Mononuclear cell (primary cell): Measurements from ENCODE around the gene FLT1. TPM values are rescaled to one million over a fixed set of nuclear protein-coding genes. Genes with fewer than 3 reads are reported as not detected.

ENCODE experiments used
- H3K27me3 ChIP-seq: 2 replicates; pipeline ENCODE4 v1.6.0; 2011; ENCODE audit warnings: low read length, control low read depth; ENCODE audit not compliant: insufficient read depth
- H3K4me1 ChIP-seq: 2 replicates; pipeline ENCODE4 v1.5.1; 2011; ENCODE audit warnings: mild to moderate bottlenecking, low read length, control low read depth; ENCODE audit not compliant: insufficient read depth
- H3K4me3 ChIP-seq: 2 replicates; pipeline ENCODE4 v1.5.1; 2011; ENCODE audit warnings: mild to moderate bottlenecking, low read length, moderate library complexity
- H3K9me3 ChIP-seq: 2 replicates; pipeline ENCODE4 v1.5.1; 2011; ENCODE audit warnings: low read depth, mild to moderate bottlenecking, control low read depth, low read length
- total RNA-seq: library from RNA; depleted of rRNA; stranded (reverse); fragments of >200 nt; gene quantifications from one replicate; pipeline ENCODE4 v1.2.3, GENCODE V29; 2012

FLT1 gene
- total RNA-seq, 1 donor, result 1.8 TPM

DNA sequence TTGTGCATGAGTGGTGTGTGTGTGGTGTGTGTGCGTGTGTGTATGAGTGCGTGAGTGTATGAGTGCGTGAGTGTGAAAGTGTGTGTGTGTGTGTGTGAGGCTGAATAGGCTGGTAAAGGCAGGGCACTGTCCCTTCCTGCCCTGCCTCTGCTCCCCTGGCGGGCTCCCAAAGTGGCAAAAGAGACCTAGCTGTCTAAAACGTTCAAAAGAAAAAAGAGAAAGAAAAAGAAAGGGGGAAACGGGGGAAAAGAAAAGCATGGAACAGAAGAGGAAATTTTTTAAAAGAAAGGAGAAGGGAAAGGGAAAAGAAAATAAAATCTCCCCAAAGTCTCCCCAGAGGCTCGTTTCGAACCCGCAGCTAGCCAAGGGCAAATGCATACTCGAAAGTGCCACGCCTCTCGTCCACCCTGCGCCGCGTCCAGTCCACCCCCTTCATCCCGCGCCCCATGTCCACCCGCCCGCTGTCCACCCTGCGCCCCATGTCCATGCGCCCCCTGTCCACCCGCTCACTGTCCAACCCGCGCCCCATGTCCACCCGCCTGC, 37.0 kb upstream of the FLT1 start:
- peaks cover 54% of the 10 kb centered on the region for H3K27me3 ChIP-seq
- H3K4me1 ChIP-seq, result peaks cover 48% of the 10 kb centered on the region
- H3K9me3 ChIP-seq, result no peaks in the 10 kb centered on the region
- H3K4me3 ChIP-seq, result no peak overlapping the region

DNA sequence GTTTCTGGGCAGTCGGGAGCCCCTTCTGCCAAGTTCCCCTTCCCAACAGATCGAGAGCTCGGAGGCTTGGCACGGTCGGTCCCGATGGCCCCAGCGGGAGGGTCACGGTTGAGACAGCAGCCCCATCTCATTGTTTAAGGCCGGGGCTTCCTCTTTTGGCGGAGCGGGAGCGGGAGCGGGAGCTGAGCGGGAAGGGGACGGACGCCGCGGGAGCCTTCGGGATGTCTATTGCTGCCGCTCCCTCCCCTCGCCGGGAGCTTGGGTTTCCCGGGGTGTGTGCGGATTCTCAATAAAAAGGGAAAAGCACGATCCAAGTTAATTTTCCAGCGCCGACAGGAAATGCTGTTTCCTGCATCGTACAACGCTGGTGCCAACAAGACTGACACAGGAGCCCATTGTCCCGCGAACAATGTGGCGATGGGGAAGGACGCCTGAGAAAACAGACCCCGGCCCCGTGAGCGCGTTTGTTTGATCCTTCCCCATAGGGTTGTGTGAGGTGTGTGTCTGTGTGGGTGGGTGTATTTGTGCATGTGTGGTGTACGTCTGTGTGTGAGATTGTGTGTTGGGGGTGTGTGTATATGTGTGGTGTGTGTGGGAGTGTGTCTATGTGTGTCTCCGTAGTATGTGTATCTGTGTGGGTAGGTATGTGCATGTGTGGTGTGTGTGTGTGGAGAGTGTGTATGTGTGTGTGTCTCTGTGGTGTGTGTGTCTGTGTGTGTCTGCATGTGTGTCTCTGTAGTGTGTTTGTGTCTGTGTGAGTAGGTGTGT, 36.3 kb upstream of the FLT1 start:
- Histone ChIP-seq H3K4me3 (no peak overlapping the region), H3K27me3 (peaks cover 54% of the 10 kb centered on the region), H3K4me1 (peaks cover 51% of the 10 kb centered on the region), H3K9me3 (no peaks in the 10 kb centered on the region)

- Histone ChIP-seq H3K9me3 (no peaks in the 10 kb centered on the region), H3K27me3 (peaks cover 54% of the 10 kb centered on the region), H3K4me3 (no peak overlapping the region), H3K4me1 (peaks cover 51% of the 10 kb centered on the region)
These were observed 35.8 kb upstream of the FLT1 start for GRCh38 chr13:28530729-28531076.

GRCh38 chr13:28529836-28530235, 34.9 kb upstream of the FLT1 start:
- Histone ChIP-seq H3K9me3 (no peaks in the 10 kb centered on the region), H3K27me3 (peaks cover 54% of the 10 kb centered on the region), H3K4me3 (no peak overlapping the region), H3K4me1 (peaks cover 53% of the 10 kb centered on the region)

- Histone ChIP-seq H3K27me3 (peaks cover 50% of the 10 kb centered on the region), H3K9me3 (no peaks in the 10 kb centered on the region), H3K4me1 (peaks cover 59% of the 10 kb centered on the region), H3K4me3 (no peak overlapping the region)
These were observed 33.9 kb upstream of the FLT1 start for GRCh38 chr13:28528848-28529247.

GRCh38 chr13:28528388-28528787, 33.5 kb upstream of the FLT1 start:
- H3K4me3 ChIP-seq, result no peak overlapping the region
- no peaks in the 10 kb centered on the region for H3K9me3 ChIP-seq
- H3K4me1 ChIP-seq, result peaks cover 63% of the 10 kb centered on the region
- peaks cover 45% of the 10 kb centered on the region for H3K27me3 ChIP-seq

DNA sequence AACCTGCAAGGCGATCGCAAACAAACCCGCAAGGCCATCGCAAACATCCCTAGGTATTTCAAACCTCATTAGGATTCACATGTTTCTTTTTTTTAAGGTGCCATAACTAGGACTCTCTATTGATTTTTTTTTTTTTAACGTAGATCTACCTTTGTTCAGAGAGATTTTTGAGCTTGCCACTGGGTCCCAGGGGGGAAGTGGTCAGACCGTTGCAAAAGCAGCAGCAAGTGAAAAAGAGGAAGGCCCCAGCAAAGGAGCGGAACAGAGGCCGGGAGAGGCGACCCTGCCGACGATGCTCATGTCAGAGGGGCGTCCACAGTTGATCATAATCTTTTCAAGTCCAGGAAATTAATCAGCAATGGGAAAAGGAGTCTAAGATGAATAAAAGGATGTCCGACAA, 32.7 kb upstream of the FLT1 start:
- no peaks in the 10 kb centered on the region for H3K9me3 ChIP-seq
- H3K4me1 ChIP-seq, result peaks cover 57% of the 10 kb centered on the region
- no peak overlapping the region for H3K4me3 ChIP-seq
- peaks cover 38% of the 10 kb centered on the region for H3K27me3 ChIP-seq

- peaks cover 54% of the 10 kb centered on the region for H3K4me1 ChIP-seq
- H3K9me3 ChIP-seq, result no peaks in the 10 kb centered on the region
- no peak overlapping the region for H3K4me3 ChIP-seq
- H3K27me3 ChIP-seq, result peaks cover 34% of the 10 kb centered on the region
These were observed 31.9 kb upstream of the FLT1 start for GRCh38 chr13:28526876-28527275.

DNA sequence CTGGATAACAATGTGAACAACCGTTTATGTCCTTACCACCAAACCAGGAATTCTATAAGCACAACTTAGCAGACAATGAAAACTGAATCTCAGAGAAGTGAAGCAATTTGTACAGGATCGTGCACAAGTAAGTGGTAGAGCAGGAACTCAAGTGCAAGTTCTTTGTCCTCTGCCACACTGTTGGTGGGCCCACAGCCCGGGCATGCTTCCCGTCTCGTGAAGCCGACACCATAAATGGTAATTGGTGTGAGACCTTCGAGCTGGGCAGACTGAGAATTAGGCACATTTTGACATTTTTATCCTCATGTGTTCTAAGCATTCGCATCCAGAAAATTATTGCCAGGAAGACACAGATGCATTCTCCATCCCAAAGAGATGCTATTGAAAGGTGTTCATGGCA, 27.9 kb upstream of the FLT1 start:
- Histone ChIP-seq H3K4me1 (peaks cover 26% of the 10 kb centered on the region), H3K9me3 (no peaks in the 10 kb centered on the region), H3K4me3 (no peak overlapping the region), H3K27me3 (peaks cover 14% of the 10 kb centered on the region)

DNA sequence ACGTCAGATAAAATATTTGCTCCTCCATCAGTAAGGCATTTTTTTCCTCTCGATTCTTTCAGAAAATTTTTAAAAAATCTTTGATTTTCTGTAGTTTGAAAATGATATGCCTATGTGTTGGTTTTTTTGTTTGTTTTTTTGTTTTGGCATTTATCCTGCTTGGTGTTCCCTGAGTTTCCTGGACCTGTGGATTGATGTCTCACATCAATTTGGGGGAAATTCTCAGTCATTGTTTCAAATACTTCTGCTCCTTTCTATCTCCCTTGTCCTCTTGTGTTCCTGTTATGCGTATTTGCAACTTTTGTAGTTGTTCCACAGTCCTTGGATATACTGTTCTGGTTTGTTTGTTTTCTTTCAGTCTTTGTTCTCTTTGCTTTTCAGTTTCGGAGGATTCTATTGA, 18.8 kb upstream of the FLT1 start:
- Histone ChIP-seq H3K4me3 (no peak overlapping the region), H3K4me1 (no peaks in the 10 kb centered on the region), H3K9me3 (no peaks in the 10 kb centered on the region), H3K27me3 (peaks cover 4% of the 10 kb centered on the region)

DNA sequence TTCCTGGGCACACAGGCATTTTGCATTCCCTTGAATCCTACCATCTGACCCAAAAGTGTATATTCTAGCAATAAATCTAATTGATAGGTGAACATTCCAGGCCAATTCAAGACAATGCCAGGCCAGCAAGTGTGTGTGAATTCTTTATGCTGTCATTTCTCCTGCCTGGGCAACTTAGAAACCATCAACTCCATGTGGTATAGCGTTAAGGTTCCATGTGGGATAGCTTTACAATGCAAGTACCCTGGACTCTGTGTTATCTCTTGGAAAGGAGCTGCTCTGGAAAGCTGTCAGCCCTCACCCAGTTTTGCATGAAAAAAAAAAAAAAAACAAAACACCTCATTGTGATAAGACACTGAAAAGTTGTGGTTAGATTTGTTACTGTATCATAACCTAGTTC, 15.6 kb upstream of the FLT1 start:
- Histone ChIP-seq H3K27me3 (no peaks in the 10 kb centered on the region), H3K4me1 (peaks cover 5% of the 10 kb centered on the region), H3K9me3 (no peaks in the 10 kb centered on the region), H3K4me3 (no peak overlapping the region)

DNA sequence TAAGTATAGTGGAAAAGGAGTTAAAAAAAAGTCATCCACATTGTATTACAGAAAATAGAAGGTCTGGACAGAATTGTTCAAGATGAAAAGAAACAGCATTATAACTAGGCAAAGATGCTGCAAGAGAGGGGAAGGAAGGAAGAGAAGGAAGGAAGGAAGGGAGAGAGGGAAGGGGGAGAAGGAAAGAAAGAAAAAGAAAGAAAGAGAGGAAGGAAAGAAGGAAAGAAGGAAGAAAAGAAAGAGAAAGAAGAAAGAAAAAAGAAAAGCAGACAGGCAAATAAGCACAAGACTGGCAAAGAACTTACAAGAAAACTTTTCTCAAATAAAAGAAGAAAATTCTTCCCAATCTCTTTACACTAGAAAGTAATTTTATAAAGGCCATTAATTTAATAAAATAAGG, 15.1 kb upstream of the FLT1 start:
- H3K4me3 ChIP-seq, result no peak overlapping the region
- H3K9me3 ChIP-seq, result no peaks in the 10 kb centered on the region
- H3K27me3 ChIP-seq, result no peaks in the 10 kb centered on the region
- peaks cover 8% of the 10 kb centered on the region for H3K4me1 ChIP-seq

GRCh38 chr13:28505543-28506135, 10.7 kb upstream of the FLT1 start:
- Histone ChIP-seq H3K9me3 (no peaks in the 10 kb centered on the region), H3K27me3 (no peaks in the 10 kb centered on the region), H3K4me3 (no peak overlapping the region)

GRCh38 chr13:28503182-28503967, 8.4 kb upstream of the FLT1 start:
- Histone ChIP-seq H3K9me3 (no peaks in the 10 kb centered on the region), H3K4me3 (no peak overlapping the region), H3K4me1 (peaks cover 8% of the 10 kb centered on the region), H3K27me3 (peaks cover 1% of the 10 kb centered on the region)

More at GRCh38 chr13:28505543-28506135, 10.7 kb upstream of the FLT1 start:
- peaks cover 8% of the 10 kb centered on the region for H3K4me1 ChIP-seq

GRCh38 chr13:28501547-28501946, 6.6 kb upstream of the FLT1 start:
- peaks cover 8% of the 10 kb centered on the region for H3K4me1 ChIP-seq
- no peaks in the 10 kb centered on the region for H3K9me3 ChIP-seq
- no peak overlapping the region for H3K4me3 ChIP-seq
- H3K27me3 ChIP-seq, result peaks cover 20% of the 10 kb centered on the region
